HG02884 (cell line): ENCODE data around the gene BLTP3B.

Experiments
- ATAC-seq: cut with Tn5 transposase; IDR thresholded peaks from one replicate; pipeline ENCODE4 v1.9.1; 2021; ENCODE audit warnings: mild to moderate bottlenecking, moderate library complexity; ENCODE audit not compliant: unreplicated experiment

Gene BLTP3B

DNA sequence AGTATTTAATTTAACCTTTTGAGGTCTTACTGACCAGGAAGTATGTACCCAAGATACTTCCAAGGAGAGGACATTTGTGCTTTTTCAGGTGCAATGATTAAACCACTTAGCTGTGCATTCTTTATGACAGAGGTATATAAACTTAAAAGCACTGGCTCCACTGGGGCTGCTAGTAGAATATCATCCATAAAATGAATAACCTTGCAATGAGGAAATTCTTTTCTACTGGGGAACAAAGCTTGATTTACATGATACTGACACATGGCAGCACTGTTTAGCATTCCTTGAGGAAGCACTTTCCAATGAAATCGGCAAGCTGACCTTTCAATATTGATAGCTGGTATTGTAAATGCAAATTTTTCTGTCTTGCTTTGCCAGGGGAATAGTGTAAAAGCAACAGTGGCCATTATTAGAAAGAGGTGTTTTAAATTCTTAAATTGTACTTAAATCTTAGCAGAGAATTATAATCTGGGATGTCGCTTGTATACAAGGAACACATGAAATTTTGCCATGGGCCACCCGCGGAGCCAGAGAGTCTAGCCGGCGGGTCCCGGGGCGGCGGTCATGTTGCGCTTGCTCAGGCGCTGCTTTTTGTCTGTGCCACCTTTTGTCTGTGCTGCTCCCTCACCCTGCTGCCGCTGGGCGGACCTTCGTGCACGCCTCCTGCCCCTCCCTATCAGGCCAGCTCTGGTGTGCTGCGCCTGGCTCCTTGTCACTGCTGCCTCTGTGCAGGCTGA lies 20.9 kb upstream of the BLTP3B start:
- ATAC-seq: peak; percentile 100

DNA sequence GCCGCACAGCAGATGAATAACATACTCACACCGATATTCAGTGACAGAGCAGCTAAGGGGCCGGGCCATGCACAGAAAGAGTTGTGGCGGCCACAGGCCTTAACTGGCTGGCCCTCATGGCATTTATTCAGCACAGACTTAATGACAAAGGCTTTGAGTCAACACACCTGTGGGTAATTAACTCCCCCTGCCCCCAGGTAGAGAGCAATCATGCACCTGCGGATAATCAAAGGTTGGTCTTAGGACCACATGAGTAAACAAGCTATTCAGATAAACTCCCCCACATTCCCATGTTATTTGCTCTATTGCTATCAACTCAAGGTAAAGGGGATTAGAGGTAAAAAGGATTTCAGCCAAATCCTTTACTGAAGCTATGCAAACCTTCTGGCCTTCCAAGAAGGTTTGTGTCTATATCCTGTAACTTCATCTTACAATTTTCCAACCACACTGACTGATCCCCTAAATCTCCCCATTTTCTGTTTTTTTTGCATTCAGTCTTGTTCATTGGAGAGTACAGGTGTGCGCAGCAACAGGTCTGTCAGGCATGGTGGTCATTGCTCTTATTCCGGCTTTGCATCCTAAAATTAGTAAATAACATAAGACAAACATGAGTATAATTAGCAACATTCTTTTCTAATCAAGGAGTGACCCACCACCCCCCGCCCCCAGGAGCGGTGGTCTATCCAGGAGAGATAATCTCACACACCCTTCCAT lies 16.9 kb upstream of the BLTP3B start:
- no peak for ATAC-seq

DNA sequence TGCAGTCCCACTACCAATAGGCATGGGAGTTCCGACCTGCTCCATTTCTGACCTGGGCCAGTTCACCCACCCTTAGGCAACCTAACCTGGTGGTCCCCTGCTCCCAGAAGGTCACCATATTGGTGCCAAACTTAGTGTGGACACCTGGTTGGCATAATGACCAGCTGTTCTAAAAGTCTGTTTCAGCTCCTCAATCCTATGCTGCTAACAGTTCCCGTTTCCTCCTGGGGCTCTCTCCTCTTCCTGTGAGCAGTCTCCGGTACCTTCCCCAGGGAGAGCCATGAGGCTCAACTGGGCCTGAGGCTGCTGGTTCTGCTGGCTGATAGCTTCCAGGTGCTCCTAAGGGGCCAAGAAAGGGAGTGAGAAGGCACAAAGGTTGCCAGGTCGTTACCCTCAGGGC lies 15.9 kb upstream of the BLTP3B start:
- ATAC-seq: no peak

DNA sequence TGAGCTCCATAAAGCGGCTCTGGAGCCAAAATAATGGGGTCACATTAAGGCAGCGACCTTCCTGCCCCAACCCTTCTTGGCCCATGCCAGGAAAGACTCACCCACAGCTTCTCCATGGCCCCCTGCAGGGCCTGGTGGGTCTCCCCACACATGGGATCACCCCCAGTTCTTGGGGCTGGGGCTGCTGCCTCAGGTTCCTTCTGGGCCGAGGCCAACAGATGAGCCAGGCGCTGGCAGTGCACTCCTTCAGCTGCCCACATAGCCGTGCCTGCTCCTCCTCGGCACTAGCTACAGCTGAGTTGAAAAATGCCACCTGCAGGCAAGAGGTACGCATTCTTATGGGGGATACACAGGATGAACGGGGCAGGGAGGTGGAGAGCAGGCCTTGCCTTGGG lies 14.8 kb upstream of the BLTP3B start:
- ATAC-seq: no peak

DNA sequence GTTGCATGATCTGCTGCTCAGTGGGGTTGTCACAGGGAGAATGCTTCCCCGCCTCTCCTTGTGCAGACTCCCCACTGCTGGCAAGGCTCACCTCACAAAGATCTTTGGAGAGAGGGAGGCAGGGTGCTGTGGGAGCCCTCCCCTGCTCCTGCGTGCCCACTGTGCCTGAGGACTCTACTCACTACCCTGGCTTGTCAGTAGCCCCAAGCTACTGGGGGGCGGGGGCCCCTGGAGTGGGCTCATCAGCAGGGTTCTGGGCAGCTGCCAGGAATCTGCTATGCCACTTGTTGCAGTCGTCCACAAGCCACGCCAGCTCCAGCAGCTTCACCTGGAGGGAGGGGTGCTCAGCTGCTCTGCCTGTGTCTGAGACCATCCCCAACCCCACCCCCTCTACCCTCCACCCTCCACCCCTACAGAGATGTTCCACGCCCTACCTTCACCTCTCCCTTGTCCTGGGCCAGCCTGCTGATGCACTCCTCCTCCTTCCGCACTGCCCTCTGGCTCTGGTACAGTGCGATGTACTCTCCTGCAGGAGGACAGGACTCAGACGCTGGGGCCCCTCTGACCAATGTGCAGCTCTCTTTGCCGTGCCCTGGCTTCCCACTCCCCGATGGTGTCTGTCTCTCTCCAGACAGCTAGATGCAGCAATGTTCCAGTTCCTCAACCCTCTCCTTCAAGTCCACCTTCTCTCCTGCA lies 14.2 kb upstream of the BLTP3B start:
- no peak for ATAC-seq

DNA sequence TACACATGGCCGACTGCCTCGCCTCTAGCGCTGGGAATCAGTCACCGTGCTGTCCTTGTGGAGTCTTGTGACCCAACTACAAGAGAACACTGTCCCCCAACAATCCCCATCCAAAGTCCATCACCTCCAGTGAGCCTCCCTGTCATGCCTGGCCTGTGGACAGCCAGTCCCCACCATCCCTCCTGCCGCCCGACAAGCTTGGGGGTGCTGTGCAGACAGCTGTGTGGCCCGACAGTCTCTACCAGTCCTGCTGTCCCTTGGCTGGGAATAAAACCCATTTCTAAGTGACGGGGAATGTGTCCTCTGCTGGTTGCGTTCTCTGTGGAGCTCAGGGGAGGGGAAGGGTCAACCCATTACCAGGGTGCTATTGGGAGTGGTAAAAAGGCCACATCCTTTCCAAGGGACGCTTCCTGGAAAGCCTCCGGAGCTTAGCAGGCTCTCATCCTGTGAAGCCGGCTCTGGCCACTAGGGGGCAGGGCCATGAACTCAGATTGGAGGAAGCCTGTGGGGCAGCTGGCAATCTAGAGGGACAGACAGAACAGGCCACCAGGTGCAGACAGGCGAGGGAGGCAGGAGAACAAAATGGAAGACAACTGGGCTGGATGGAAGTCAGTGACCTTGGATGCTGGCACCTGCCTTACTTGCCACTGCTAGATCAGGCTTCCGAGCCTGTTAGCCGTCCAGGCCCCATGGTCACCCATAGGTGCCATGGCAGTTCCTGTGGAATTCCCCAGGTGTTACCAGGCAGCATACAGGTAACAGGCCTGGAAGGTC lies 12.0 kb upstream of the BLTP3B start:
- peak; percentile 85 for ATAC-seq

DNA sequence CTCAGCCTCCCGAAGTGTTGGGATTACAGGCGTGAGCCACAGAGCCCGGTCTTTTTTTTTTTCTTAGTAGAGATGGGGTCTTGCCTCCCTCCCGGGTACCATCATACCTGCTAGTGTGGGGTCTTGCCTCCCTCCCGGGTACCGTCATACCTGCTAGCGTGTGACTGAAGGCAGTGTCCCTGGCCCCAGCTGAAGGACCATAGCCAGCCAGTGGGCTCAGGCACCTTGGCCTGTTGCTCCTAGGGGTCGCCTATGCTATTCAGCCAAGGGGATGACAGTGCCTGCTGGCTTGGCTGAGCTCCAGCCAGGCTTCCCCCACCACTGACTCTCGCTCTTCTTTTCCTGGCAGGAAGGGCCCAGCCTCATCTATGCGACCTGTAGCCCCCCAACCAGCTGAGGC lies 10.5 kb upstream of the BLTP3B start:
- ATAC-seq: no peak

DNA sequence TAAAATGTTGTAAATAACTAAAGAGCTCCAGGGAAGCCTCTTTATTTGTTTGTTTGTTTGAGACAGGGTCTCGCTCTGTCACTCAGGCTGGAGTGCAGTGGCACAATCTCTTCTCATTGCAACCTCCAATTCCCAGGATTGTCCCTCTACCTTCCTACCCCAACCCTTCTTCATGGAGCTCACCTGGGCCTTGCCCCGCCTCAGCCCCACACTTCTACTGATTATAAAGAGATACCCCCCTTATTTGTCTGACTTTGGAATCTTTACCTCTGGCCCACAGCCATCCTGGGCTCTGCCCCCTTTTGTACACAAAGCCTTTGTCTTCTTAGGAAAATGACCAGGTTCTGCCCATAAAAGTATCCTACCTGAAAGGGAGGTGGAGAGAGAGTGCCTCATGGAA lies 9.1 kb upstream of the BLTP3B start:
- no peak for ATAC-seq

DNA sequence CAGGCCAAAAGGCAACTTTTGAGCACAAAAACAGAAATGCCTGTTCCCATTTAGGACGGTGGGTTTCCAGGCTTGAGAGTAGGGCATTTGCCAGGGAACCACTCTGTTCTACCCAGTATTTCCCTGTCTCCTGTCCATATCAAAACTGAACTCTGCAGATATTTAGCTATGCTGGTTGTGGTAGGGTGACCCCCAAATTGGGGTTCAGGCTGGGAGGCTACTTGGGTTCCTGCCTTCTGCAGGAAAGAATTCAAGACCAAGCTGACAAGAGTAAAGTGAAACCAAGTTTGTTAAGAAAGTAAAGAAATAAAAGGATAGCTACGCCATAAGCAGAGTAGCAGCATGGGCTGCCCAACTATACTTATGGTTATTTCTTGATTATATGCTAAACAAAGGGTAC lies 3.6 kb upstream of the BLTP3B start:
- ATAC-seq: no peak

DNA sequence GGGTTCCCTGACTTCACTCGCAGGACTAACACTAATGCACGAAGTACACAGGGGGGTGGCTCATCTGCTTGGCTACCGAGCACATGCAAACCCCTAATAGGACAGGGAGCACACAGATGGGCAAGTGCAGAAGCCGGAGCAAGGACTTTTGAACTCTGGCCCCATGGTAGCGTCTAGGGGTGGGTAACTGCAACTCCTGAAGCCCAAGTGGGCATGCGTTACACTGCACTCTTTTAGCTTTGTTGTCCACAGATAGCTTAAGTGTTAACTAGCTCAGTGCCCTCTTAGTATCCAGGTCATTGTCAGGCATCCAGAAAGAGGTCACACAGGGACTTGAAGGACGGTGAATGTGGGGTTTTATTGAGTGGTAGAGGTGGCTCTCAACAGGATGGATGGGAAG lies 3.0 kb upstream of the BLTP3B start:
- ATAC-seq: no peak

DNA sequence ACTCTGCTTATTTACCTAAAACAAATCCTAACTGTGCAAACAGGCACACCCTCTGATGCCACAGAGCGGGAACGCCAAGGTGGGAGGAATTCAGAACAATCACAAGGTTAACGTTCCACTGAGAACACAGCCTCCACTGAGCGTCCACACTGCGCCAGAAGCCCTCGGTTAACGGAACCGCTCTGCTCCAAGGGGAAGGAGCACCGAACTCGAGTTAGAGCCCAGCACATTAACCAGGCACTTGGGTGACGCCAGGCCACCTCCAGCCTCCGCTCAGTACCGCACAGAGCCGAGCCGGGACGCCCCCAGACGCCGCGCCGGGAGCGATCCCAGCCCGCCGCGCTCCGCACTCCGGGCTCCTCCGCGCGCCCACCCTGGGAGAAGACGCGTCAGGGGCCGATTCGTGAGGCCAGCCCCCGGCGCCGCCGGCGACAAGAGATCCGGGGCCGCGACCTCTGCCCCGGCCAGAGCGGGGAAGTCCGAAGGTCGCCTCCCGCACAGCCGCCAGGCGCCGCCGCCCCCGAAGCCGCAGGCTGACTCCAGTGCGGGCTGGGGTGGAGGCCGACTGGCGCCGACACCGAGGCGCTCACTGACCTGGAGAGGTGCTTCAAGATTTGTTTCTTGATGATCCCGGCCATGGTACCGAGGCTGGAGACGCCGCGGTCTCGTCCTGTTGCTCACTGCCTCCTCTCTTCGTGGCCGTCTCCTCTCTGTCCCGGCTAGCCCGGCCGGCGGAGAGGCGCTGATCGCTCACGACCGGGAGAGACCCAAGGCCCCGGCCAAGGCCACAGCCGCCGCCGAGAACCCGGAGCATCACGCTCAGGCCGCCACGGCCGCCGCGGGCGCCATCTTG lies 450 bp downstream of the BLTP3B start:
- ATAC-seq: peak; percentile 40

DNA sequence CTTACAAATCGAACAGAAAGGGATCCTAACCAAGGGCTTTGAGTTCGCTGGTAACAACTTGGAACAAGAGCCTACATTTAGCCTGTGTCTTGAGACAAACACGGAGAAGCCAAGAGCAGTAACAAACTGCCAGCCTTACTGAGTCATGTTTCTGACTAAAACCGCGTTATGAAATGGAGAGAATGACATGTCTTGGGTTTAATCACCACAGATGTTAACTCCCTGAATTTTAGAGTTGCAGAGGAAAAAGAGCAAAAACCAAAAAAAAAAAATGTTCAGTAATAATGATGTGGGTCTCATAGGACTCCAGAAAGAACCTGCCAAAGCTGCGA lies 1.0 kb downstream of the BLTP3B start:
- ATAC-seq: peak; percentile 45

DNA sequence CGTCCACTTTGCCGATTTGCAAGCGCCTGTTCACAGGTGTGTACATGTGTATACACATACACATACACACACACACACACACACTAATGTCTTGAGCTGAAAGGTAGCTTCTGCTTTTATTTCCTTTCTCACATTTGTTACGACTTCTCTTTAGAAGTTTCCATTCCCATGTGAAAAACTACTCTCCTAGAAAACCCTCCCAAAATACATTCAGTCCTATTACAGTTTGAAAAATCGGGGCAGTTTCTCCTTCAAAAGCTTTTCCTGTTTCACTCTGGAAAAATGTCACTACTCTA lies 3.9 kb downstream of the BLTP3B start:
- ATAC-seq: no peak

DNA sequence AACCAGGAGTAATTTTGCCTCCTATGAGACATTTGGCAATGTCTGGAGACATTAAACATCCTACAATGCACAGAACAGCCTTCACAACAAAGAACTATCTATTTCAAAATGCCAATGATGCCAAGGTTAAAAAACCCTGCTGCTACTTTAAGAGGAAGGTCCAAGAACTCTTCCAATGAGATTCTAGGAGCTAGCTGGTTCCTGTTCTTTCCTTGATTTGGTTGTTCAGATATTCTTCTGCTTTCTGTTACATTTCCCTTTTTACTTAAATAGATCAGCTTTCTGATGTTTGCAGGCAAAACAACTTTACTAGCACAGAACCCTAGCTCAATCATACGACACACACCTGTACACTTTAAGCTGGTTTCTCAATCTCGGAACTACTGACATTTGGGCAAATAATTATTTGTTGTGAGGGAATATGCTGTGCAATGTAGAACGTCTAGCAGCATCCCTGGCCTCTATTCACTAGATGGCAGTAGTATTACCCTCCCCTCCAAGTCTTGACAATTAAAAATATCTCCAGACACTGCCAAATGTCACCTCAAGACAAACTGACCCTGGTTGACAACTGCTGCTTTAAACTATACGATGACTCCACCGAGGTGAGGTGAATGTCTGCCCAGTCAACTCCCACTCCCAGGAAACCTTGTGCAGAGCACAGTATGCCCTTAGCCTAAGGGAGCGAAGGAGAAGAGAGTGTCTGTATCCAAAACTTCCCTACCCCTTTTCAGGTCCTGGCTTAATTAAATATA lies 4.4 kb downstream of the BLTP3B start:
- ATAC-seq: no peak

DNA sequence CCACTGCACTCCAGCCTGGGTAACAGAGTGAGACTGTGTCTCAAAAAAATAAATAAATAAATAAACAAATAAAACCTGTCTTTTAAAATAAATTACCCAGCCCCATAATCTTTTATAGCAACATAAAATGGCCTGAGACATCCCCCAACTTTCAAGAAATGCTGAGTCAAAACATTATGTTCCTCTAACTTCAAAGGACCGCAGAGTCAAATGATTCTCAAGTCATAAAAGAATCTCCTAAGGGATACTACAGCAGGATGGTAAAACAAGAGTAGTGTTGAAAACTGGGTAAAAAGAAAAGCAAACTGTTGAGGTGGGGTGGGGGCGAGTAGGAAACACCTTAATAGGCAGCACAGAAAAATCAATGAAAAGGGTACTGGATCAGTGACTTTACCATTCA lies 9.5 kb downstream of the BLTP3B start:
- no peak for ATAC-seq

DNA sequence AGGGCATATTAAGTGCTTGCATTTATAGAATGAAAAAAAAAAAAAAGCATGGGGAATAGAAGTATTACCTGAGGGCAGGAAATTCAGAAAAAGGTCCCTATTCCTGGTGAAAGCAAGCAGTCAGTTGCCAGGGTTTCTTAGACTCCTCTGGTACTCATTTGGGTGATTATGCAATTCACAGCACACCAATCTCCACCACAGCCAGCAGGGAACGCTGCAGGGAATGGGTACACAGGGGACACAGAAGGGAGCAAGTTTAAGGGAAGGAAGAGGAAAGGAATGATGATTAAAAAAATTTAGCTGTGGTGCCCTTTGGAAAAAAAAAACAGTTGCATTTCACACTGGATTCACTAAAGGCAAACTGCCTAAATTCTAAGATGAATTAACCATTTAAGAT lies 14.2 kb downstream of the BLTP3B start:
- ATAC-seq: no peak

DNA sequence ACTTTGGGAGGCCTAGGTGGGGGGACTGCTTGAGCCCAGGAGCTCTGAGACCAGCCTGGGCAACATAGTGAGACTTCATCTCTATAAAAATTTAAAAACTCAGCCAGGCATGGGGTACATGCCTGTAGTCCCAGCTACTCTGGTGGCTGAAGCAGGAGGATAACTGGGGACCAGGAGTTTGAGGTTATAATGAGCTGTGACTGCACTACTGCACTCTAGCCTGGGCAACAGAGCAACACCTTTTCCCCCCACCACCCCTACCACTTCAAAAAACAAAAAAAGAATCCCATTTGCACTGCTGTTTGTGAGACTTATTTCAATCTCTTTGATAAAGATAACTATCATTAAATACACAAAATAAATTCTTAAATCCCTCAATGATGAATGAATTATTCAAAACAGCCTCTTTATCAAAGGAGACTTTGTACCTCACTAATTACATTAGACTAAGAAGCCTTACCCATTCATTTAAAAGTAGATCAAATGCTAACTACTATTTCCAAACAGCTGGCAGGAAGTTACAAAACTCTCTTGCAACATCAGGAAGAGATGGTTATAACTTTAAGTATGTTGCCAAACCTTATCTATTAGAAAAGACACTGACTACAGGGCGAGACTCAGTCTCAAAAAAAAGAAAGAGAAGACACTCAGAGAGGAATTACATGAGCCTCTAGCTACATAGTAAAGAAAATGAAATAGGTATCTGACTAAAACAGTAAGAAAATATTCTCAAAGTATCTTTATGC lies 14.7 kb downstream of the BLTP3B start:
- no peak for ATAC-seq

DNA sequence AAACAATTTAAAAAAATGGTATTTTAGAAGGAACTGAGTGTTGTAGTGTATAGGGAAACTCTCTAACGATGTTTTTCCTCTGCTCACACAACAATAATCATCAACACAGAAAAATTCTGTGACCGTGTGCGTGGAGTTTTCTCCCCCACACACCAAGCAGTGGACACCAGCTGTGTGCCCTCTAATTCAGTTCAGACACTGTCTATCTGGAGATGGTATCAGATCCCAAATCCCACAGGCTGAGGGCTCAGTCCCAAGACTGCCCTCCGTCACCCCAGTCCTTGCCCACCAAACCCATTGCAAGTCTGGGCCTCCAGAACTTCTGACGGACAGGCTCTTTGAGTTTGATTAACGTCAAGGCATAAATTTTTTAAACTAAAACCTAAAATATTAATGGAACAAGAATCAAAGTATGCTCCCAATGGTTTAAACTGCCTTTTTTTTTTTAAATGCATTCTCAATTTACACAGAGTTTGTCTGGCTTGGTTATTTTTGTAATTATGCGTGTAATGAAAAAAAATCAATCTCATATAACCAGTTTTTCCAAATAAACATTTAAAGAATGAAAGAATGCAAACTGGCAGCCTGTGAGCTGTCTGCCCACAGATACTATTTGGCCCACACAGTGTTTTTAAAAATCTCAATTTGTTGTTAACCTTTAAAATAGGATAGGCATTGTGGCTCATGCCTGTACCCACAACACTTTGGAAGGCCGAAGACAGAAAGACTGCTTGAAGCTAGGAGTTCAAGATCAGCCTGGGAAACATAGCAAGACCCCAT lies 19.2 kb downstream of the BLTP3B start:
- no peak for ATAC-seq

DNA sequence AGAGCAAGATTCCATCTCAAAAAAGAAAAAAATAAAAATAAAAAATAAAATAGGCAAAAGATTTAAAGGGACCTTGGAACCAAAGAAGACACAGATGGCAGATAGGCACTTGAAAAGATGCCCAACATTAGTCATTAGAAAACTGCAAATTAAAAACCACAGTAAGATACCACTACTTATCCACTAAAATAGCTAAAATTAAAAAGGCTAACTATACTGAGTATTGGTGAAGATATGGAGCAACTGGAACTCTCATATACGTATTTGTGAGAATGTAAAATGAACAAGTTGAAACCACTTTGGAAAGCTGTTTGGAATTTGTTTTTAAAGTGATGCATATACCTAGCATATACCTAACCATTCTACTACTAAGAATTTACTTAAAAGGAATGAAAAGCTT lies 22.3 kb downstream of the BLTP3B start:
- ATAC-seq: no peak
